Progenitor cell of endocrine pancreas (in vitro differentiated cells): ENCODE data around the gene NFATC3. TPM values are rescaled to one million over a fixed set of nuclear protein-coding genes. Genes with fewer than 3 reads are reported as not detected.
"Not testable (repeated sequence)": the region's sequence is repeated elsewhere in the genome, so short reads cannot be mapped to it uniquely, and the experiment has no call there.

Experiments
- DNase-seq: peaks from one replicate; pipeline ENCODE4 v3.0.0; 2021; ENCODE audit warnings: low spot score; ENCODE audit not compliant: unreplicated experiment
- H3K27ac Mint-ChIP-seq: 2 replicates; pipeline ENCODE4 v1.8.0; 2021; ENCODE audit warnings: mild to moderate bottlenecking, moderate library complexity, mixed read lengths
- H3K27me3 Mint-ChIP-seq: 2 replicates; pipeline ENCODE4 v1.8.0; 2021; ENCODE audit warnings: mixed read lengths
- H3K36me3 Mint-ChIP-seq: 2 replicates; pipeline ENCODE4 v1.8.0; 2022; ENCODE audit warnings: mixed read lengths; ENCODE audit not compliant: insufficient read depth
- H3K4me1 Mint-ChIP-seq: 2 replicates; pipeline ENCODE4 v1.8.0; 2021; ENCODE audit warnings: low read depth, mixed read lengths
- H3K4me3 Mint-ChIP-seq: 2 replicates; pipeline ENCODE4 v1.8.0; 2021; ENCODE audit warnings: low read depth, mild to moderate bottlenecking, moderate library complexity, mixed read lengths
- H3K9me3 Mint-ChIP-seq: 2 replicates; pipeline ENCODE4 v1.8.0; 2021; ENCODE audit warnings: low read depth, mixed read lengths
- total RNA-seq: library from RNA; stranded (reverse); gene quantifications from 2 replicates; pipeline ENCODE4 v1.2.1, GENCODE V29; 2021
- TF ChIP-seq, protein P1 (sequence below): fragments of 200-600 bp; sonication (generic); IDR thresholded peaks from one replicate; pipeline ENCODE4 v1.5.0; 2021; ENCODE audit warnings: antibody characterized with exemption, mild to moderate bottlenecking; ENCODE audit not compliant: unreplicated experiment

Gene NFATC3
- total RNA-seq, 1 donor from 2014 or later: 51.8 TPM

DNA sequence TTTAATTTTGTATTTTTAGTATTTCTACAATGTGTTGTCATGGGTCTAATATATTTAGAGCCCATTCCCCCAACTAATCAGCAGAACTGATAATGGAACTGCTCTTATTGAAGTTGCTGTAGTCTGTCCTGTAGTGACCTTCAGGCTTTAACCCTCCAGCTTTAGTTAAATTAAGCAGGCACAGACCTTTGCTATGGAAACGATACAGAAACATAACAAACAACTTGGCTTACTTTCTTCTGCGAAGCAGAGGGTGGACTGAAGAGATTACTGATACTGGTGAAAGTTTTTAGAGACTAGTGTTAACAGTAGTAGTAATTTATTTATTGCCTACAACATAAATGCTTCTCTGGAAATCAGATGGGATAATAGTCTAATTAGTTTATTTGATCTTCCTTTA, 61.4 kb downstream of the NFATC3 start:
- Mint-ChIP-seq H3K4me3 (no peak overlapping the region), H3K9me3 (peaks cover under 1% of the 10 kb centered on the region), H3K36me3 (peaks cover 2% of the 10 kb centered on the region), H3K27me3 (no peaks in the 10 kb centered on the region), H3K27ac (no peak overlapping the region), H3K4me1 (peaks cover 8% of the 10 kb centered on the region)
- TF ChIP-seq, protein P1, sequence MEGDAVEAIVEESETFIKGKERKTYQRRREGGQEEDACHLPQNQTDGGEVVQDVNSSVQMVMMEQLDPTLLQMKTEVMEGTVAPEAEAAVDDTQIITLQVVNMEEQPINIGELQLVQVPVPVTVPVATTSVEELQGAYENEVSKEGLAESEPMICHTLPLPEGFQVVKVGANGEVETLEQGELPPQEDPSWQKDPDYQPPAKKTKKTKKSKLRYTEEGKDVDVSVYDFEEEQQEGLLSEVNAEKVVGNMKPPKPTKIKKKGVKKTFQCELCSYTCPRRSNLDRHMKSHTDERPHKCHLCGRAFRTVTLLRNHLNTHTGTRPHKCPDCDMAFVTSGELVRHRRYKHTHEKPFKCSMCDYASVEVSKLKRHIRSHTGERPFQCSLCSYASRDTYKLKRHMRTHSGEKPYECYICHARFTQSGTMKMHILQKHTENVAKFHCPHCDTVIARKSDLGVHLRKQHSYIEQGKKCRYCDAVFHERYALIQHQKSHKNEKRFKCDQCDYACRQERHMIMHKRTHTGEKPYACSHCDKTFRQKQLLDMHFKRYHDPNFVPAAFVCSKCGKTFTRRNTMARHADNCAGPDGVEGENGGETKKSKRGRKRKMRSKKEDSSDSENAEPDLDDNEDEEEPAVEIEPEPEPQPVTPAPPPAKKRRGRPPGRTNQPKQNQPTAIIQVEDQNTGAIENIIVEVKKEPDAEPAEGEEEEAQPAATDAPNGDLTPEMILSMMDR: no peak
- DNase-seq: no peak

DNA sequence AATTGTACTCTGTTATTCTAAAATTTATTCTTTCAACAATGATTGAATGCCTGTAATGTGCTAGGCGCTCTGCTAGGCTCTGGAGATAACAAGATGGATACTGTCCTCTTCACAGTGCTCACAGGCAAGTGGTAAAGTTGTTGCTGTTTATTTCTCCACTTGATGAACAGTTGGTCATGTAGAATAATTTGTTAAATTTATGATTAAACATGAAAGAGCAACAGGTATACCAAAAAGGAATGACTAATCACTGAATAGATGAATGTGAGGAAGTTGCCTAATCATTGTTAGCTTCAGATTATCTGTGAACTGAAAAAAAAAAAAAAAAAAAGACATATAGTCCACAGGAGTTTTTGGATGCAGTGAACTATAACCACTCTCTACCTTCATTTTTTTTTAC, 62.3 kb downstream of the NFATC3 start:
- no peak overlapping the region for H3K4me3 Mint-ChIP-seq
- DNase-seq: no peak
- H3K36me3 Mint-ChIP-seq: no peaks in the 10 kb centered on the region
- H3K27me3 Mint-ChIP-seq: no peaks in the 10 kb centered on the region
- H3K4me1 Mint-ChIP-seq: peaks cover under 1% of the 10 kb centered on the region
- TF ChIP-seq, protein P1: no peak
- H3K27ac Mint-ChIP-seq: no peak overlapping the region
- H3K9me3 Mint-ChIP-seq: no peaks in the 10 kb centered on the region

DNA sequence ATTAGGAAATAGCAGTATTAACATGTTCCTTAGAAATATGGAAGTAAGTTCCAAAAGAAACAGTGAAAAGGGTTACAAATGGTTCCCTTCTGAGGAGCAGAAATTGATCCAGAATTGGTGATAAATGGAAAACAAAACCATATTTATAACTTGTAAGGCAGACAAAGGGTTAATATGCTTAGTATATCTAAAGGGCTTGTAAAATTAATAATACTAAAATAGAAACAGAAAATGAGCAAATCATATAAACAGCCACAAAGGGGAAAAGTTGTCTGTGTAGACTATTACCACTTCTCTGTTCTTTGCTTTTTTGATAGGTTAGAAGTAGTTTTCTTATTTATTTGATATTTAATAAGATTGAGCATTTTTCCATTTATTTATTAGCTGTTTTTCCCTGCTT, 64.4 kb downstream of the NFATC3 start:
- Mint-ChIP-seq H3K27me3 (no peaks in the 10 kb centered on the region), H3K36me3 (no peaks in the 10 kb centered on the region), H3K4me3 (no peak overlapping the region), H3K9me3 (no peaks in the 10 kb centered on the region), H3K4me1 (no peaks in the 10 kb centered on the region), H3K27ac (no peak overlapping the region)
- DNase-seq: no peak
- TF ChIP-seq, protein P1: no peak

DNA sequence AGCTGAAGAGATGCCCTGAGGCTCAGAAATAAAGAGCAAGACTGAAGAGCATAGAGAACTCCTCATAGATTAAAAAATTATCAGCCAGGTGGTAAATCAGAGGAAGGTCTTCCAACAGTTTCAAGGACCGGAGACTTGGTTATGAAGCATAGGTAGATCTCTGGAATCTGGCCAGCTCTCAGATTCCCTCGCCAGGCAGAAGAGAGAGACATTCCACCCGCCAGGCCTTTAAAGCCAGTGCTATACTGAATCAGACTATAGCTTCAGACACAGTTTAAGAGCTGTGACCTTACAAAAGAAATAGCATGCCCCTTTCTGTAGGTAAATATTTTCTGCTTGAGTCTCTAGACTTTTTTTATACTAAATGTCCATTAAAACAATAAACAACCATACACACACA, 70.3 kb downstream of the NFATC3 start:
- Mint-ChIP-seq H3K4me3 (no peak overlapping the region), H3K27me3 (no peaks in the 10 kb centered on the region), H3K36me3 (peaks cover 6% of the 10 kb centered on the region), H3K27ac (peak overlapping the region; percentile 21), H3K9me3 (no peaks in the 10 kb centered on the region), H3K4me1 (no peaks in the 10 kb centered on the region)
- TF ChIP-seq, protein P1: no peak
- DNase-seq: no peak

DNA sequence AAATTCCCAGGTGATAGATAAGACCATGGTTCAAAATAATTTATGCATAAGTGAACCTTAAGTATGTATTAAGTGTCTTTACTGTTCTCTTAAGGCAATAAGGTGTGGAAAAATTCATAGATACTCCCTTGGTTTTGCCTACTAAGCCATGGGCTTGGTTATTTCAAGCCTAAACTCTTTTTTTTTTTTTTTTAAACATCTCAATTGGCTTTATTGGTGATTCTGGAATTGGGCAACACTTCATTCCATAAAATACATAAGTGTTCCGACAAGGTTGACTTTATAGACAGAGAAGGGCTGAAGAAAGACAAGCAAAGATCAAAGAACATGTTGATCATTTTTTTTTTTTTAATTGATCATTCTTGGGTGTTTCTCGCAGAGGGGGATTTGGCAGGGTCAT, 77.2 kb downstream of the NFATC3 start:
- Mint-ChIP-seq H3K4me1 (peaks cover 6% of the 10 kb centered on the region), H3K36me3 (peaks cover 25% of the 10 kb centered on the region), H3K4me3 (no peak overlapping the region), H3K27me3 (no peaks in the 10 kb centered on the region), H3K27ac (no peak overlapping the region), H3K9me3 (peaks cover 4% of the 10 kb centered on the region)
- DNase-seq: no peak
- TF ChIP-seq, protein P1: no peak

DNA sequence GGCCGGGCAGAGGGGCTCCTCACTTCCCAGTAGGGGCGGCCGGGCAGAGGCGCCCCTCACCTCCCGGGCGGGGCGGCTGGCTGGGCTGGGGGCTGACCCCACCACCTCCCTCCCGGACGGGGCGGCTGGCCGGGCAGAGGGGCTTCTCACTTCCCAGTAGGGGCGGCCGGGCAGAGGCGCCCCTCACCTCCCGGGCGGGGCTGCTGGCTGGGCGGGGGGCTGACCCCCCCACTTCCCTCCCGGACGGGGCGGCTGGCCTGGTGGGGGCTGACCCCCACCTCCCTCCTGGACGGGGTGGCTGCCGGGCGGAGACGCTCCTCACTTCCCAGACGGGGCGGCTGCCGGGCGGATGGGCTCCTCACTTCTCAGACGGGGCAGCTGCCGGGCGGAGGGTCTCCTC, 78.1 kb downstream of the NFATC3 start:
- H3K9me3 Mint-ChIP-seq, H3K4me3 Mint-ChIP-seq, DNase-seq, H3K4me1 Mint-ChIP-seq, H3K27ac Mint-ChIP-seq, H3K27me3 Mint-ChIP-seq: not testable (repeated sequence)
- peaks cover 25% of the 10 kb centered on the region for H3K36me3 Mint-ChIP-seq
